Measurements from ENCODE around the gene NTRK2.

NTRK2 gene

GRCh38 chr9:84926793-84927192, 257.3 kb downstream of the NTRK2 start:
- in situ Hi-C loops (cut with MboI; ENCODE audit: low sequenced_read_pairs), result no loop called here

- in situ Hi-C loops (cut with MboI; ENCODE audit: low sequenced_read_pairs), result no loop called here
These were observed 258.9 kb downstream of the NTRK2 start for GRCh38 chr9:84928419-84928818.

- in situ Hi-C loops (cut with MboI; ENCODE audit: low sequenced_read_pairs), result no loop called here
These were observed 259.5 kb downstream of the NTRK2 start for GRCh38 chr9:84929068-84929467.

GRCh38 chr9:84932915-84933527, 263.5 kb downstream of the NTRK2 start:
- in situ Hi-C loops (cut with MboI; ENCODE audit: low sequenced_read_pairs), result no loop called here

- in situ Hi-C loops (cut with MboI; ENCODE audit: low sequenced_read_pairs), result no loop called here
These were observed 266.1 kb downstream of the NTRK2 start for GRCh38 chr9:84935528-84936117.

- in situ Hi-C loops (cut with MboI; ENCODE audit: low sequenced_read_pairs), result no loop called here
These were observed 267.7 kb downstream of the NTRK2 start for GRCh38 chr9:84937180-84937579.

GRCh38 chr9:84937581-84937980, 268.1 kb downstream of the NTRK2 start:
- in situ Hi-C loops (cut with MboI; ENCODE audit: low sequenced_read_pairs), result no loop called here

GRCh38 chr9:84939774-84940173, 270.2 kb downstream of the NTRK2 start:
- in situ Hi-C loops (cut with MboI; ENCODE audit: low sequenced_read_pairs), result no loop called here

GRCh38 chr9:84940294-84940693, 270.8 kb downstream of the NTRK2 start:
- in situ Hi-C loops (cut with MboI; ENCODE audit: low sequenced_read_pairs), result no loop called here

GRCh38 chr9:84941792-84942191, 272.3 kb downstream of the NTRK2 start:
- in situ Hi-C loops (cut with MboI; ENCODE audit: low sequenced_read_pairs), result no loop called here

- in situ Hi-C loops (cut with MboI; ENCODE audit: low sequenced_read_pairs), result no loop called here
These were observed 274.0 kb downstream of the NTRK2 start for GRCh38 chr9:84943482-84944050.

- in situ Hi-C loops (cut with MboI; ENCODE audit: low sequenced_read_pairs), result no loop called here
These were observed 276.5 kb downstream of the NTRK2 start for GRCh38 chr9:84945878-84946538.

GRCh38 chr9:84947412-84947972, 278.0 kb downstream of the NTRK2 start:
- in situ Hi-C loops (cut with MboI; ENCODE audit: low sequenced_read_pairs), result no loop called here

- in situ Hi-C loops (cut with MboI; ENCODE audit: low sequenced_read_pairs), result no loop called here
These were observed 279.7 kb downstream of the NTRK2 start for GRCh38 chr9:84949258-84949657.

- in situ Hi-C loops (cut with MboI; ENCODE audit: low sequenced_read_pairs), result loop anchor here (25.0 kb wide), 1 partner anchor 538 kb away; no protein-coding TSS in a partner anchor
These were observed 280.4 kb downstream of the NTRK2 start for GRCh38 chr9:84949971-84950370.

- in situ Hi-C loops (cut with MboI; ENCODE audit: low sequenced_read_pairs), result loop anchor here (25.0 kb wide), 1 partner anchor 539 kb away; no protein-coding TSS in a partner anchor
These were observed 281.6 kb downstream of the NTRK2 start for GRCh38 chr9:84950879-84951811.

GRCh38 chr9:84953252-84953773, 283.8 kb downstream of the NTRK2 start:
- in situ Hi-C loops (cut with MboI; ENCODE audit: low sequenced_read_pairs), result loop anchor here (25.0 kb wide), 1 partner anchor 541 kb away; no protein-coding TSS in a partner anchor

- in situ Hi-C loops (cut with MboI; ENCODE audit: low sequenced_read_pairs), result loop anchor here (25.0 kb wide), 1 partner anchor 542 kb away; no protein-coding TSS in a partner anchor
These were observed 284.5 kb downstream of the NTRK2 start for GRCh38 chr9:84953797-84954705.

GRCh38 chr9:84955155-84955554, 285.6 kb downstream of the NTRK2 start:
- in situ Hi-C loops (cut with MboI; ENCODE audit: low sequenced_read_pairs), result loop anchor here (25.0 kb wide), 1 partner anchor 543 kb away; no protein-coding TSS in a partner anchor
